ENCODE data around the gene ABLIM1. TPM values are rescaled to one million over a fixed set of nuclear protein-coding genes. Genes with fewer than 3 reads are reported as not detected.

The ABLIM1 gene
- total and polyA plus RNA-seq, 2 of the 4 experiments (the other 2 are of a cell fraction), result 7.7 to 9.9 TPM

- Histone ChIP-seq H2AK5ac (ENCODE audit: low read depth, low read length) (no peak overlapping the region), H2BK120ac (ENCODE audit: low read depth, low read length) (no peak overlapping the region), H3K27me3 (ENCODE audit: control insufficient read depth, insufficient read depth, low read length) (peaks cover 8% of the 10 kb centered on the region), H3K4me3 (ENCODE audit: insufficient read depth, low read depth, low read length) (no peak overlapping the region), H3K79me1 (ENCODE audit: low read depth in 1 of 2, low read length in 2 of 2) (no peaks in the 10 kb centered on the region), H2BK15ac (ENCODE audit: low read depth, low read length) (no peak overlapping the region), H2AK9ac (replicated peaks; ENCODE audit: low read depth, low read length, poor library complexity) (no peak overlapping the region), H3K4ac (ENCODE audit: low read depth, low read length) (no peak overlapping the region), H3K9ac (ENCODE audit: low read depth, low read length) (no peak overlapping the region), H3K4me1 (ENCODE audit: control insufficient read depth, insufficient read depth, low read length) (no peaks in the 10 kb centered on the region), H3K9me1 (ENCODE audit: insufficient read depth, low read length) (peaks cover 3% of the 10 kb centered on the region; the same call in 1 of the 2 replicates), H4K8ac (ENCODE audit: low read depth in 2 of 2, low read length in 2 of 2) (no peak overlapping the region), H2BK20ac (ENCODE audit: low read depth, low read length) (no peak overlapping the region), H3K36me3 (ENCODE audit: control insufficient read depth, insufficient read depth, low read length) (no peaks in the 10 kb centered on the region), H4K5ac (ENCODE audit: low read depth, low read length) (no peak overlapping the region), H4K91ac (ENCODE audit: insufficient read depth, low read depth, low read length) (no peak overlapping the region), H3K27ac (ENCODE audit: insufficient read depth, low read length) (no peak overlapping the region), H3K9me3 (ENCODE audit: control insufficient read depth, insufficient read depth, low read length) (no peaks in the 10 kb centered on the region), H3K56ac (ENCODE audit: extremely low read depth, insufficient read depth, low read length) (no peak overlapping the region), H3K23ac (ENCODE audit: low read depth, low read length) (no peak overlapping the region), H3K4me2 (ENCODE audit: low read depth, low read length) (no peak overlapping the region), H3K14ac (replicated peaks; ENCODE audit: low read depth, low read length) (no peak overlapping the region), H2BK5ac (ENCODE audit: low read depth, low read length, poor library complexity, severe bottlenecking) (no peak overlapping the region), H3K18ac (ENCODE audit: low read depth, low read length) (no peak overlapping the region), H4K20me1 (ENCODE audit: insufficient read depth, low read length) (no peaks in the 10 kb centered on the region), H2AFZ (replicated peaks; ENCODE audit: low read length, poor library complexity) (no peak overlapping the region)
- ChIA-PET CTCF (no interaction called here), POLR2A (ENCODE audit: unreplicated experiment) (no interaction called here)
- ATAC-seq (ENCODE audit: low read depth), result no peak
- DNase-seq, result no peak
- in situ Hi-C loops (cut with MboI; ENCODE audit: low sequenced_read_pairs) (loop anchor here (10.0 kb wide), 1 partner anchor 227 kb away; no protein-coding TSS in a partner anchor), dilution Hi-C loops (cut with HindIII; ENCODE audit: low sequenced_read_pairs, unreplicated experiment) (no loop called here), intact Hi-C loops (cut with micrococcal nuclease) (no loop called here)
- no TSS peak for BruUV-seq (replicated peaks)
- TF ChIP-seq CEBPB (IDR thresholded peaks at IDR 0.05; ENCODE audit: low read depth, low read length) (no peak), CHD1 (IDR thresholded peaks at IDR 0.05; ENCODE audit: low read depth, low read length) (no peak), MXI1 (IDR thresholded peaks at IDR 0.05; ENCODE audit: borderline replicate concordance, low read depth, low read length) (no peak), RAD21 (IDR thresholded peaks at IDR 0.05; ENCODE audit: low read length) (no peak), MAZ (IDR thresholded peaks at IDR 0.05; ENCODE audit: borderline replicate concordance, low read depth, low read length) (no peak), RFX5 (IDR thresholded peaks at IDR 0.05; ENCODE audit: low read depth, low read length) (no peak)
- WGBS, 2 experiments (ENCODE audit: extremely low coverage in 2 of 2, insufficient read length in 1 of 2), result no CpG with 5 or more reads among the region's 2 CpGs
These were observed 179.8 kb downstream of the ABLIM1 start for GRCh38 chr10:114478281-114478680.

All from IMR-90 (cell line).